Erythroblast (primary cell): ENCODE data around the gene DYRK1B.

Experiments used
- GATA1 ChIP-seq: IDR thresholded peaks from 2 replicates; pipeline ENCODE4 v1.6.1; 2011; ENCODE audit warnings: low read depth, mild to moderate bottlenecking, control low read depth, low read length, moderate library complexity
- POLR2A ChIP-seq: IDR thresholded peaks from 2 replicates; pipeline ENCODE4 v1.6.1; 2011; ENCODE audit warnings: mild to moderate bottlenecking, low read length

- no peak for TF ChIP-seq POLR2A
- TF ChIP-seq GATA1, result no peak
Measured at GRCh38 chr19:39864118-39864517, 30.2 kb upstream of the DYRK1B start.
